GM12878 (cell line): ENCODE results near the gene PLA2G3. TPM values are rescaled to one million over a fixed set of nuclear protein-coding genes. Genes with fewer than 3 reads are reported as not detected.

Experiments
- ATAC-seq: fragments of 200-7000 bp; cut with Tn5 transposase; 3 replicates; pipeline ENCODE4 v1.9.1; 2020; ENCODE audit warnings: mild to moderate bottlenecking, moderate library complexity
- BruUV-seq: library from RNA; stranded (reverse); fragments of 400-500 nt; replicated peaks from 2 replicates; lab custom pipeline; 2021; lab: Mats Ljungman, UMichigan
- CTCF ChIA-PET: fragments of 300-600 bp; sonication (Branson Sonifier 250); formaldehyde crosslinking; extraction: SDS; loops from one replicate; lab custom pipeline; 2021; ENCODE audit warnings: inconsistent platforms; lab: Yijun Ruan, JAX
- POLR2A ChIA-PET: fragments of 350-600 bp; formaldehyde crosslinking; extraction: SDS; loops from one replicate; lab custom pipeline; 2021; ENCODE audit warnings: inconsistent platforms; lab: Charles Lee
- RAD21 ChIA-PET: fragments of 300-600 bp; sonication (Branson Sonifier 250); formaldehyde crosslinking; loops from one replicate; lab custom pipeline; 2023; ENCODE audit warnings: antibody characterized with exemption; ENCODE audit not compliant: unreplicated experiment; lab: Charles Lee
- SMC1A ChIA-PET: fragments of 300-600 bp; sonication (Branson Sonifier 250); formaldehyde crosslinking; loops from one replicate; lab custom pipeline; 2023; ENCODE audit not compliant: unreplicated experiment, uncharacterized antibody; lab: Charles Lee
- DNase-seq: peaks from one replicate; pipeline ENCODE4 v3.0.0-alpha.2; 2011; ENCODE audit warnings: low read depth, low spot score
- FAIRE-seq: peaks from 3 replicates; lab custom pipeline; 2011; peaks lifted over from hg19 to GRCh38; lab: Jason Lieb, UNC
- H2AFZ ChIP-seq: 2 replicates; pipeline ENCODE4 v1.6.0; 2011; ENCODE audit warnings: low read depth, low read length, control low read depth; ENCODE audit not compliant: control insufficient read depth
- H3K27ac ChIP-seq: 2 replicates; pipeline ENCODE4 v1.5.1; 2011; ENCODE audit warnings: control low read depth; ENCODE audit not compliant: control insufficient read depth, insufficient read depth
- H3K27me3 ChIP-seq, 2 experiments: replicated peaks in 1 of 2; 2 replicates each; pipeline versions ENCODE4 v1.6.0 to v1.6.1; 2011; ENCODE audit warnings: low read length in 1 of 2; ENCODE audit not compliant: control insufficient read depth in 2 of 2, insufficient read depth in 2 of 2
- H3K36me3 ChIP-seq, 2 experiments: 2 replicates each; pipeline ENCODE4 v1.5.1; 2011; ENCODE audit warnings: low read length in 1 of 2; ENCODE audit not compliant: control insufficient read depth in 2 of 2, insufficient read depth in 2 of 2
- H3K4me1 ChIP-seq: 2 replicates; pipeline ENCODE4 v1.6.1; 2011; ENCODE audit warnings: mild to moderate bottlenecking, low read length, moderate library complexity, mixed read lengths; ENCODE audit not compliant: control insufficient read depth, insufficient read depth
- H3K4me2 ChIP-seq: 2 replicates; pipeline ENCODE4 v1.6.0; 2011; ENCODE audit warnings: control low read depth; ENCODE audit not compliant: control insufficient read depth, insufficient read depth
- H3K4me3 ChIP-seq: fragments of 200-600 bp; sonication (generic); 2 replicates; pipeline ENCODE4 v1.5.1; 2016
- H3K79me2 ChIP-seq: 2 replicates; pipeline ENCODE4 v1.6.0; 2011; ENCODE audit warnings: low read length; ENCODE audit not compliant: control insufficient read depth, insufficient read depth
- H3K9ac ChIP-seq: 2 replicates; pipeline ENCODE4 v1.8.0; 2011; ENCODE audit warnings: low read length, control low read depth, mixed read lengths; ENCODE audit not compliant: control insufficient read depth, insufficient read depth
- H3K9me3 ChIP-seq: replicated peaks from 3 replicates; pipeline ENCODE4 v1.5.1; 2011; ENCODE audit warnings: mild to moderate bottlenecking, low read length; ENCODE audit not compliant: control insufficient read depth, insufficient read depth
- H4K20me1 ChIP-seq: 2 replicates; pipeline ENCODE4 v1.6.0; 2011; ENCODE audit not compliant: control insufficient read depth, insufficient read depth
- CHD1 ChIP-seq: IDR thresholded peaks from 2 replicates; pipeline ENCODE4 v1.6.1; 2012; ENCODE audit warnings: low read depth, low read length, improper control_type of control experiment
- EP300 ChIP-seq, 2 experiments: fragments of 150-350 bp in 1 of 2; IDR thresholded peaks; 2 replicates each; pipeline ENCODE4 v1.6.1; 2011 to 2012; ENCODE audit warnings: low read depth in 2 of 2, low read length in 2 of 2, borderline replicate concordance in 1 of 2, improper control_type of control experiment in 1 of 2, inconsistent platforms in 1 of 2; ENCODE audit not compliant: control insufficient read depth in 1 of 2
- NR2F1 ChIP-seq: fragments of 450-650 bp; conservative IDR thresholded peaks from 2 replicates; pipeline ENCODE4 v1.6.1; 2017; ENCODE audit warnings: mild to moderate bottlenecking
- STAT3 ChIP-seq: IDR thresholded peaks from 2 replicates; pipeline ENCODE4 v1.6.1; 2011; ENCODE audit warnings: low read depth, low read length, improper control_type of control experiment
- TCF3 ChIP-seq: IDR thresholded peaks from 2 replicates; pipeline ENCODE4 v1.6.1; 2012; ENCODE audit warnings: low read depth, mild to moderate bottlenecking, low read length, borderline replicate concordance; ENCODE audit not compliant: insufficient read depth
- ZNF207 ChIP-seq: fragments of 450-650 bp; IDR thresholded peaks from 2 replicates; pipeline ENCODE4 v1.6.1; 2014; ENCODE audit warnings: antibody characterized with exemption, mild to moderate bottlenecking, borderline replicate concordance
- ZNF384 ChIP-seq: IDR thresholded peaks from 2 replicates; pipeline ENCODE4 v1.6.1; 2012; ENCODE audit warnings: low read depth, mild to moderate bottlenecking, low read length, improper control_type of control experiment, borderline replicate concordance
- WGBS: methylation state at CpG from one replicate; pipeline ENCODE4 v1.1.6; 2016; ENCODE audit warnings: low lambda C conversion rate; ENCODE audit not compliant: insufficient replicate concordance, insufficient coverage; ENCODE audit errors: missing lambda C conversion rate; 5-methylcytosine and 5-hydroxymethylcytosine counted together
- in situ Hi-C: fragments of 300-500 bp; cut with MboI; formaldehyde crosslinking; loops from 9 replicates; pipeline ENCODE4 v1.14.3; 2018; ENCODE audit warnings: mixed read lengths
- intact Hi-C: fragments of 100-400 bp; cut with micrococcal nuclease; formaldehyde crosslinking; loops from one replicate; pipeline ENCODE4 v1.14.2; 2022; ENCODE audit not compliant: unreplicated experiment
- polyA plus RNA-seq, 11 experiments: library from polyadenylated mRNA; depleted of rRNA in 4 of 11; unstranded in 6 of 11; stranded (reverse) in 5 of 11; fragments of >200 nt; fragmentation: Nextera tagmentation in 4 of 11; fragmentation: Illumina TruSeq in 1 of 11; extraction: Ambion mirVana in 4 of 11; extraction: Trizol in 1 of 11; gene quantifications; 1 replicate in 1 of 11; 2 replicates in 10 of 11; pipeline versions ENCODE4 v1.2.1 to v1.2.3, GENCODE V29; 2011 to 2016; ENCODE audit warnings: inconsistent platforms in 2 of 11, missing spikeins in 2 of 11, low read depth in 1 of 11
- total RNA-seq, 4 experiments: library from RNA; depleted of rRNA in 3 of 4; stranded (reverse); fragments of >200 nt in 3 of 4; fragmentation: Illumina TruSeq in 1 of 4; extraction: Trizol in 1 of 4; gene quantifications; 2 replicates each; pipeline versions ENCODE4 v1.2.1 to v1.2.3, GENCODE V29; 2013 to 2021
- TF ChIP-seq, protein P1 (sequence below): fragments of 450-650 bp; formaldehyde crosslinking; IDR thresholded peaks from 2 replicates; pipeline ENCODE4 v1.5.0; 2022; ENCODE audit warnings: mild to moderate bottlenecking, missing genetic modification characterization
- TF ChIP-seq, protein P2 (sequence below): IDR thresholded peaks from 2 replicates; pipeline ENCODE4 v1.6.1; 2011; ENCODE audit warnings: borderline replicate concordance, low read depth, mild to moderate bottlenecking, moderate library complexity, mixed read lengths, low read length; ENCODE audit not compliant: insufficient read depth; ENCODE audit errors: extremely low read length

Gene PLA2G3
- total and polyA plus RNA-seq, 10 of the 15 experiments (the other 5 are each of a cell fraction or from before 2014, with no cell fraction given), result 0.04 TPM; not detected in 9

DNA sequence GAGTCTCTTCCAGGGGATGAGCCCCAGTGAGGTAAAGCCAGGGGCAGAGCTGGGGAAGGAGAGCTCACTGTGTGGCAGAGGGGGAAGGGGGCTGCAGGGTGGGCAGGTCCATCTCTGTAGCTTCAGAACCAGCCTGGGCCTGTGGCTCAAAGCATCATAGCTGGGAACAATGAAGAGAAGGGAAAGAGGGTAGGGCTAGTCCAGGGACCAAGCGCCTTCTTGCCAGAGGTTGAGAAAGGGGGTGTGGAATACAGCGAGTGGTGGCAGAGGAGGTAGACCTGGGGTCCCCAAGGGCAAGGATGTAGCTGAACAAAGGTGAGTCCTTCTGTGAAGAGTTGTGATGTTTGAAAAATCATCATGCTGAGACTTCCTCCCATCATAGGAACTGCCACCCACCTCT, 1.2 kb upstream of the PLA2G3 start (continued):
- TF ChIP-seq, protein P1, sequence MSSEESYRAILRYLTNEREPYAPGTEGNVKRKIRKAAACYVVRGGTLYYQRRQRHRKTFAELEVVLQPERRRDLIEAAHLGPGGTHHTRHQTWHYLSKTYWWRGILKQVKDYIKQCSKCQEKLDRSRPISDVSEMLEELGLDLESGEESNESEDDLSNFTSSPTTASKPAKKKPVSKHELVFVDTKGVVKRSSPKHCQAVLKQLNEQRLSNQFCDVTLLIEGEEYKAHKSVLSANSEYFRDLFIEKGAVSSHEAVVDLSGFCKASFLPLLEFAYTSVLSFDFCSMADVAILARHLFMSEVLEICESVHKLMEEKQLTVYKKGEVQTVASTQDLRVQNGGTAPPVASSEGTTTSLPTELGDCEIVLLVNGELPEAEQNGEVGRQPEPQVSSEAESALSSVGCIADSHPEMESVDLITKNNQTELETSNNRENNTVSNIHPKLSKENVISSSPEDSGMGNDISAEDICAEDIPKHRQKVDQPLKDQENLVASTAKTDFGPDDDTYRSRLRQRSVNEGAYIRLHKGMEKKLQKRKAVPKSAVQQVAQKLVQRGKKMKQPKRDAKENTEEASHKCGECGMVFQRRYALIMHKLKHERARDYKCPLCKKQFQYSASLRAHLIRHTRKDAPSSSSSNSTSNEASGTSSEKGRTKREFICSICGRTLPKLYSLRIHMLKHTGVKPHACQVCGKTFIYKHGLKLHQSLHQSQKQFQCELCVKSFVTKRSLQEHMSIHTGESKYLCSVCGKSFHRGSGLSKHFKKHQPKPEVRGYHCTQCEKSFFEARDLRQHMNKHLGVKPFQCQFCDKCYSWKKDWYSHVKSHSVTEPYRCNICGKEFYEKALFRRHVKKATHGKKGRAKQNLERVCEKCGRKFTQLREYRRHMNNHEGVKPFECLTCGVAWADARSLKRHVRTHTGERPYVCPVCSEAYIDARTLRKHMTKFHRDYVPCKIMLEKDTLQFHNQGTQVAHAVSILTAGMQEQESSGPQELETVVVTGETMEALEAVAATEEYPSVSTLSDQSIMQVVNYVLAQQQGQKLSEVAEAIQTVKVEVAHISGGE (CRISPR knock-in tag), result no peak

DNA sequence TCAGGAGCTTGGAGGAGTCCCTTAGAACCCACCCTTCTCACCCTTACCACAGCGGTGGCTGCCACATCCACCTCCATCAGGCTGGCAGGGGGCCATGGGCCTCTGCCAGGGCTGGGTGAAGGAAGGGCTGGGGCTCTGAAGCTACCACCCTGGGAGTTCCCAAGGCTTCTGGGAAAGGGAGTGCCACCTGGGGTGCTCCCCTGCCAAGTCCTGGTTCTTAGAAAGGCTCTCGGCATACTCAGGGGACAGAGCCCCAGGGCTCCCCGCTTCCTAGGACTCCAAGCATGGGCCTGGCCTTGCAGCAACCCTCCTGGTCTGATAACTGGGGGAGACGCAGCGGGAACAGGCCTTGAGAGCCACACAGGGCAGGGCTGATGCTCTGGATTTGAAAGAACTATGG, 438 bp upstream of the PLA2G3 start:
- TF ChIP-seq ZNF384 (no peak), STAT3 (no peak), ZNF207 (no peak), NR2F1 (no peak), TCF3 (no peak), CHD1 (no peak), EP300 (IDR thresholded peaks at IDR 0.05; ENCODE audit: borderline replicate concordance in 1 of 2, control insufficient read depth in 1 of 2, low read depth in 2 of 2, low read length in 2 of 2) (no peak)
- TF ChIP-seq, protein P2, sequence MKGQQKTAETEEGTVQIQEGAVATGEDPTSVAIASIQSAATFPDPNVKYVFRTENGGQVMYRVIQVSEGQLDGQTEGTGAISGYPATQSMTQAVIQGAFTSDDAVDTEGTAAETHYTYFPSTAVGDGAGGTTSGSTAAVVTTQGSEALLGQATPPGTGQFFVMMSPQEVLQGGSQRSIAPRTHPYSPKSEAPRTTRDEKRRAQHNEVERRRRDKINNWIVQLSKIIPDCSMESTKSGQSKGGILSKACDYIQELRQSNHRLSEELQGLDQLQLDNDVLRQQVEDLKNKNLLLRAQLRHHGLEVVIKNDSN, result no peak
- no peak for ATAC-seq
- H2AFZ ChIP-seq, result no peak overlapping the region
- FAIRE-seq, result no peak
- no peak overlapping the region for H3K4me2 ChIP-seq
- ChIA-PET SMC1A (no interaction called here), RAD21 (no interaction called here), CTCF (interaction anchor here (0.8 to 1.5 kb wide), 2 partner anchors 13 to 34 kb away, joined by 3 read pairs; partner anchors contain the start of gene SELENOM), POLR2A (no interaction called here)
- H3K4me3 ChIP-seq, result no peak overlapping the region
- H3K27ac ChIP-seq, result no peak overlapping the region
- WGBS, result 42% methylated on average over 5 of the region's 5 CpGs
- H3K9me3 ChIP-seq, result no peaks in the 10 kb centered on the region
- no peaks in the 10 kb centered on the region for H3K36me3 ChIP-seq
- DNase-seq, result no peak
- no TSS peak for BruUV-seq
- in situ Hi-C loops (no loop called here), intact Hi-C loops (no loop called here)
- H3K9ac ChIP-seq, result no peak overlapping the region
- H3K27me3 ChIP-seq, result no peaks in the 10 kb centered on the region; a peak in 2 of 4 replicates
- no peaks in the 10 kb centered on the region for H3K79me2 ChIP-seq
- no peaks in the 10 kb centered on the region for H3K4me1 ChIP-seq
- H4K20me1 ChIP-seq, result no peaks in the 10 kb centered on the region
